ENCODE measurements around the gene MTA2.
"Not testable (repeated sequence)": the region's sequence is repeated elsewhere in the genome, so short reads cannot be mapped to it uniquely, and the experiment has no call there.

Gene MTA2

GRCh38 chr11:62592989-62593421 is 8.7 kb downstream of the MTA2 start:
- no peak for DNase-seq (ENCODE audit: low read depth in 3 of 3, low spot score in 1 of 3)

GRCh38 chr11:62592146-62592815 is 9.4 kb downstream of the MTA2 start:
- no peak for DNase-seq (ENCODE audit: low read depth in 3 of 3, low spot score in 1 of 3)

GRCh38 chr11:62591448-62592145 is 10.1 kb downstream of the MTA2 start, which contains the start of gene TUT1:
Gene TUT1 (minus strand): TSS chr11:62591523. CDS start chr11:62591485, 38 bp downstream.
- DNase-seq (ENCODE audit: low read depth in 3 of 3, low spot score in 1 of 3), result peak; percentile 85 to 96 (median 94)

GRCh38 chr11:62588966-62589637 is 12.6 kb downstream of the MTA2 start:
- no peak for DNase-seq (ENCODE audit: low read depth in 3 of 3, low spot score in 1 of 3)

GRCh38 chr11:62585356-62585755 is 16.3 kb downstream of the MTA2 start:
- DNase-seq (ENCODE audit: low read depth in 3 of 3, low spot score in 1 of 3), result not testable (repeated sequence)

GRCh38 chr11:62581735-62582134 is 19.9 kb downstream of the MTA2 start:
- not testable (repeated sequence) for DNase-seq (ENCODE audit: low read depth in 3 of 3, low spot score in 1 of 3)

GRCh38 chr11:62580959-62581715 is 20.5 kb downstream of the MTA2 start:
- DNase-seq (ENCODE audit: low read depth in 3 of 3, low spot score in 1 of 3), result no peak

- DNase-seq (ENCODE audit: low read depth in 3 of 3, low spot score in 1 of 3), result no peak
Measured at GRCh38 chr11:62579252-62579651, 22.4 kb downstream of the MTA2 start.

- no peak for DNase-seq (ENCODE audit: low read depth in 3 of 3, low spot score in 1 of 3)
Measured at GRCh38 chr11:62578541-62578940, 23.1 kb downstream of the MTA2 start.

GRCh38 chr11:62577046-62577714 is 24.5 kb downstream of the MTA2 start:
- no peak for DNase-seq (ENCODE audit: low read depth in 3 of 3, low spot score in 1 of 3)

- no peak for DNase-seq (ENCODE audit: low read depth in 3 of 3, low spot score in 1 of 3)
Measured at GRCh38 chr11:62575837-62576236, 25.8 kb downstream of the MTA2 start.

- DNase-seq (ENCODE audit: low read depth in 3 of 3, low spot score in 1 of 3), result no peak
Measured at GRCh38 chr11:62575156-62575555, 26.5 kb downstream of the MTA2 start.

GRCh38 chr11:62574363-62575071 is 27.1 kb downstream of the MTA2 start:
- DNase-seq (ENCODE audit: low read depth in 3 of 3, low spot score in 1 of 3), result no peak

- DNase-seq (ENCODE audit: low read depth in 3 of 3, low spot score in 1 of 3), result peak; percentile 92 to 95 (median 95)
Measured at GRCh38 chr11:62573592-62574362, 27.9 kb downstream of the MTA2 start, which contains the start of gene EEF1G. Gene EEF1G (minus strand): TSS chr11:62573891. CDS start chr11:62573842, 49 bp downstream.

GRCh38 chr11:62573006-62573591 is 28.6 kb downstream of the MTA2 start:
- no peak for DNase-seq (ENCODE audit: low read depth in 3 of 3, low spot score in 1 of 3)

- no peak for DNase-seq (ENCODE audit: low read depth in 3 of 3, low spot score in 1 of 3)
Measured at GRCh38 chr11:62572431-62572830, 29.2 kb downstream of the MTA2 start.

GRCh38 chr11:62571493-62571892 is 30.2 kb downstream of the MTA2 start:
- not testable (repeated sequence) for DNase-seq (ENCODE audit: low read depth in 3 of 3, low spot score in 1 of 3)

- not testable (repeated sequence) for DNase-seq (ENCODE audit: low read depth in 3 of 3, low spot score in 1 of 3)
Measured at GRCh38 chr11:62570903-62571302, 30.8 kb downstream of the MTA2 start.

- no peak for DNase-seq (ENCODE audit: low read depth in 3 of 3, low spot score in 1 of 3)
Measured at GRCh38 chr11:62569611-62570010, 32.1 kb downstream of the MTA2 start.

Measured in stimulated activated CD4-positive, alpha-beta T cell treated with anti-CD3 and anti-CD28 coated beads, TNF-alpha, amount 100 ng/mL, for 1 hour (primary cell).